ENCODE results near the gene UTF1.

The UTF1 gene

GRCh38 chr10:133196936-133197758, 32.9 kb upstream of the UTF1 start:
- no peak for DNase-seq

DNA sequence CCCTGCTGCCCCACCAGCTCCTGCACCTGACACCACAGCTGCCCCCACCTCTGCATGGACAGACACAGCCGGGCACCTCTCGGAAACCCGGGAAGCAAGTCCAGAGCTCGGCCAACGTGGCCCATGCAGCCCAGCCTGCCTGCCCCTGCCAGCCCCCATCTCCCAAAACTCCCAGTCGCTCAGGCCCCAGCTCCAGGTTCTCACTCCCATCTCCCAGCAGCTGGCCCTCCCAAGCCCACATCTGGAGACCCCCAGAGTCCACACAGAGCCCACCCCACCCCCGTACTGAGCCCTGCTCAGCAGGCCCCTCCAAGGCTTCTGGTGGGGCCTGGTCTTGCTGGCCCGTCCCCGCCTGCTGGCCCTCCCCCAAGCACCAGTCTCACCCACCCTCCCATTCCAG, 32.2 kb upstream of the UTF1 start:
- no peak for DNase-seq

GRCh38 chr10:133198206-133198605, 31.8 kb upstream of the UTF1 start:
- DNase-seq, result no peak

- no peak for DNase-seq
Observed at GRCh38 chr10:133198621-133199487, 31.2 kb upstream of the UTF1 start.

- DNase-seq, result no peak
Observed at GRCh38 chr10:133199488-133199885, 30.5 kb upstream of the UTF1 start.

DNA sequence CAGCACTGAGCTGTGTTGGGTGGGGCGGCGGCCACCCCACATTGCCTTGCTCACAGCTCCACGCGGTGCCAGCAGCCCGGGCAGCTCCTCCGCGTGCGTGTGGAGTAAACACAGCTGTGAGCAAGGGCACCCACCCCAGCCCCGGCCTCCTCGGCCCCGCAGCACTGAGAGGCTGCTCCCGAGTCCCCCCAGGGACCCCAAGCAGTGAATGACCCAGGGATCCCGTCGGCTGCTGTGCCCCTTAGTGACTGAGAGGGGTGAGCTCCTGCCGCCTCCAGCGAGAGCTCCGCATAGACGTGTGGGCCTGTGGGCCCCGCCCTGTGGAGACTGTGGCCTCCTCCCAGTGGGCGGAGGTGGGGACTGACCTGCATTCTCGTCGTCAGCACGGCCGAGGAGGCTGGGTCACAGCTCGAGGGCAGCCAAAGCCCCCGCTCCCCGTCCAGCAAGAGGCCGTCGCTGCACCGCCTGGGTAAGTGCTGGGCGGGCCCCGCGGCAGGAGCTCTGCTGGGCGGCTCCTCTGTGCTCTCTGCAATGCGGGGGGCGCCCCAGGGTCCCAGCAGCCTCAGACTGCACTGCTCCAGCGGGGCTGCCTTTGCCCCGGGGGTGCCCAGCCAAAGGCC, 29.9 kb upstream of the UTF1 start:
- no peak for DNase-seq

DNA sequence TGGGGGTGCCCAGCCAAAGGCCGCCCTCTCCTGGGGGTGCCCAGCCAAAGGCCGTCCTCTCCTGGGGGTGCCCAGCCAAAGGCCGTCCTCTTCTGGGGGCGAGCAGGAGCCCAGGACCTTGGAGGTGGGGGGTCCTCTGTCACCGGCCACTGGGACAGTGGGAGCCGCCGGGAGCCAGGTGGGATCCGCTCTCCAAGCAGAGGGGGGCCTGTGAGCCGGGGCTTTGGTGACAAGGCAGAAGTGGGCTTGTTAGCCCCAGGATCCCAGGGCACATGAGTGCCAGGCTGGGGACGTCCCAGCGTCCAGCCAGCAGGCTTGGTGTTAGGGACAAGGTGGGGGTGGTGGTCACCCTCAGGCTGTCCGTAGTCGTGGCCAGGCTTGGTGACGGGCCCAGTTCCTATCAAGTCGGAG, 29.4 kb upstream of the UTF1 start:
- no peak for DNase-seq

GRCh38 chr10:133201151-133201947, 28.7 kb upstream of the UTF1 start:
- no peak for DNase-seq

DNA sequence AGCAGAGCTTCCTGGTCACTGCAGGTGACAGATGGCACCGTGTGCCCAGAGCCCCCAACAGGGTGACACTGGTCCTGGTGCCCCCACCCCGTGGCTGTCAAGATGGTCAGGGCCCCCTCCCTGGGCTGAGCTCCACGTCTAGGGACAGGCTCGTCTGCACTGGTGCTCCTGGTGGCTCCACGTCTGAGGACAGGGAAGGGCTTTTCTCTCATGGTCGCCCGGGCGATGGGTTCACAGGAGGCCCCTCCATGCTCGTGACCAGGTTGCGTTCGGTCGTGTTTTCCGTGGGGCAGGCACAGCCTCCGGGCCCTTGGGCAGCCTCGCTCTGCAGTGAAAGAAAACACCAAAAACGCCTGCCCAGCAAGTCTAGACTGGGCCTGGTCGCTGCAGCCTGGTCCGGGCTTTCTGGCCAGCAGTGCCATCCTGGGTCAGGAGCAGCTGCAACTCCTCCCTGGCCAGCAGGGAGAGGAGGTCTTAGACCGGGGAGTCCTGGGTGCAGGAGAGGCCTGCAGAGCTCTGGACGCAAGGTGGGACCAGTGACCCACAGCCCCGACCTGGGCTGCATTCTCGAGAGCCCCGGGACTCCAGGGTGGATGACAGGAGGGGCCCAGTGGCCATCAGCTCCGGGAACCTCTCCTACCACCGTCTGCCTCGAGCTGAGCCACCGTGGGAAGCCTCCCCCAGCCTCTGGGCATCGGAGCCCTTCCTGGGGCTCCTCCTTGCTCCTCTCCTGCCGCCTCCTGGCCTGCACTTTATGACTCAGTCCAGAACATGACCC, 27.9 kb upstream of the UTF1 start:
- no peak for DNase-seq

DNA sequence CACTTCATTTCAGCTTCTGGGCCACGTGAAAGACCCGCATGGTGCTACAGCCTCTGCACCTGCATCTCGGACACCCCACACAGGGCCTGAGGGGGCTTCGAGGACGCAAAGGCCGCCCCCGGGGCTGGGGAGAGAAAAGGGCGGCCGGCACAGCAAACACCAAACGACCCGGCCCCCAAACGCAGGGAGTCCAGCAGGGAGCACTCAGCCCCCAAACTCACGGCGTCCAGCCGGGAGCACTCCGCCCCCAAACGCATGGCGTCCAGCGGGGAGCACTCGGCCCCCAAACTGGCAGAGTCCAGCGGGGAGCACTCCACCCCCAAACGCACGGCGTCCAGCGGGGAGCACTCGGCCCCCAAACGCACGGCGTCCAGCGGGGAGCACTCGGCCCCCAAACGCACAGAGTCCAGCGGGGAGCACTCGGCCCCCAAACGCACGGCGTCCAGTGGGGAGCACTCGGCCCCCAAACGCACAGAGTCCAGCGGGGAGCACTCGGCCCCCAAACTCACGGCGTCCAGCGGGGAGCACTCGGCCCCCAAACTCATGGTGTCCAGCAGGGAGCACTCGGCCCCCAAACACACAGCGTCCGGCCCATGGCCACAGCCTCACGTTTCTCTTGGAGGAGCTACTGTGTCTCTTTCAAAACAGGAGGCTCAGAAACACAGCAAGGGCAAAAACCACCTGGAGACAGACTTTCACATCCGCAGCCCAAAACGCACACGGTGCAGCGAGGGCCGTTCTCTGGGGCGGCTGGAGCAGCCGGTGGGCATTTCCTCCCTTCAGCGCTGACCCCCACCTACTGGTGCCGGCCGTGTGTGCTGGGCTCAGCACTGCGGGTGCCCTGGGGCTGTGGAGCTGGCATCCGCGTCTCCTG, 27.0 kb upstream of the UTF1 start:
- DNase-seq, result no peak

DNA sequence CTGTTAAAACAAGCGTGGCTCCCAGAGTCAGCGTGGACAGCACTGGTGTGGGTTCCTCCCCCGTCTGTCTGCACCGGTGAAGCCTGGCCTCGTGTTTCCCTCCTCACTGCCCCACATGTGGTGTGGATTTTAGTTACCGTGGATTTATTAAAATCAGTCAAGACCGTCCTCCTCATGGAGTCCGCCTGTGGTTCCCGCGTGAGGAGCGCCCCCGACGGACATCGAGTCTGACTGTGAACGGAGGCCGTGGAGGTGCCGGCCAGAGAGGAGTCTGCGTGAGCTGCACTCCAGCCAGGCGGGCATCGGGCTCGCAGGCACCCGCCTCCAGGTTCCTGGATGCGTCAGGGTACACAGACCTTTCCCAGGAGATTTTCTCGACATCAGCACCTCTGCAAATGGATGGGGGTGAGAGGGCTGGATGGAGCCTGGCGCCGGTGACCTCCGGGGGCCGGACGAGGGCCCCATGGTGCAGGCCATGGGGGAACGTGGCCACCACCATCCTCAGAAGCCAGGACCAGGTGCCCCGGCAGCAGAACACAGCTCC, 26.3 kb upstream of the UTF1 start:
- no peak for DNase-seq

DNA sequence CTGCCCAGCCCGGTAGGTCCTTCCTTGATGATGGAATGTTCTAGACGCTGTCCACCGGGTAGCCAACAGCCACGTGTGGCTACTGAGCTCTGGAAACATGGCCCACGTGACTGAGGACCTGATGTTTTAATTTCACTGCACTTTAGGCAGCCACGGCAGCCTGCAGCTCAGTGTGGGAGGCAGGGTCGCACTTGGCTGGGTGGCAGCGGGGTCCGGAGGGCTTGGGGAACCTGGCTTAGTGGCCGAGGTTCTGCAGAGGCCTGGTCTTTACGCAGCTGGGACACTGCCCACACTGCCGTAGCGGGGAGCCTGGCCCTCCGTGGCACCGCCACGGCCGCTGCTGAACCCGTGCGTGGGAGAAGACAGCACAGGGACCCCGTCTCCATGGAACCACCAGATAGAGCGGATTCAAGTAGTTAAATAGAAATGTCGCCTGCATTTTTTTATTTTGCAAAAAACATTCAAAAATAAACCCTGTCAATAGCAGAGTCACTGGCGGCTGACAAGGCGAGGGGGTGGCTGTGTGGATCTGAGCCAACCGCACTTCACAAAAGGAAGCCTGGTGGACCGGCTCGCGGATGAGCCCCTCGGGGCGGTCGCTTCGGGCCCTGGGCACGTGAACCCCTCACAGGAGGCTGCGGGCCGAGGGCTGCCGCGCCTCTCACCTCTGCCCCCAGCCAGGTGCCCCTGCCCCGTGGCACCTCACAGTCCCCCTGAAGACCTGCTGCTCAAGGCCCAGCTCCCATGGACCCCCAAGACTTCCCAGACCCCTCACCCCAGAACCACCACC, 25.6 kb upstream of the UTF1 start:
- no peak for DNase-seq

DNA sequence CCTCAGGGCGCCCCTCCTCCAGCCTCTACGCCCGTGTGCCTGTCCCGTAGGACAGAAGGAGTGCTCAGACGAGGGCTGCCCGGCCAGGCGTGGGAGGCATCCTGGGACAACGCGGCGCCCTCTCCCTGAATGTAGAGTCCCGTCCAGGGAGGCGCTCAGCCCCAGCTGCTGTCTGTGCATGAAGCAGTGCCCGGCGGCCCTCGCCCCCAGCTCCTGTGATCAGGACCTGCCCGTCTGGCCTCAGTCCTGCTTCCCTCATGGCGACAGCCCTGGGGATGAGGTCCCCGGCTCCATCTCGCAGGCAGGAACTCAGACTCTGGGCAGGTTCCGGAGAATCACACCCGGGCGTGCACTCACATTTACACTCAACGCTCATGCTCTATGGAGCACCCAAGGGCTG, 24.9 kb upstream of the UTF1 start:
- no peak for DNase-seq

- DNase-seq, result no peak
Observed at GRCh38 chr10:133206356-133207040, 23.5 kb upstream of the UTF1 start.

- DNase-seq, result no peak
Observed at GRCh38 chr10:133207041-133207600, 22.9 kb upstream of the UTF1 start.

GRCh38 chr10:133207627-133208026, 22.4 kb upstream of the UTF1 start:
- no peak for DNase-seq

DNA sequence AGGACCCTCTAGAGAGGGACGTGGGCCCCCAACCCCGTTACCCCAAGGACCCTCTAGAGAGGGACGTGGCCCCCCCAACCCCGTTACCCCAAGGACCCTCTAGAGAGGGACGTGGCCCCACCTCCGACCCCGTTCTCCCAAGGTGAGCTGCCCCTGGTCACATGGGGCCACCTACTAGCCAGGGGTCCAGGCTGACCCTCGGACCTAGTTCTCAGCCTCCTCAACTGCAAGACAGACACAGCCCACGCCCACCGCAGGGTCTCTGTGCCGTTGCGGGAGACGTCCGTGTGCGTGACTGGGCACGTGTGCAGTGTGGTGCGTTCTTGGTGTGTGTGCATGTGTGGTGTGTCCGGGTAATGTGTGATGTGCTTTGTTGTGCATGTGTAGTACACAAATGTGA, 21.6 kb upstream of the UTF1 start:
- no peak for DNase-seq

DNA sequence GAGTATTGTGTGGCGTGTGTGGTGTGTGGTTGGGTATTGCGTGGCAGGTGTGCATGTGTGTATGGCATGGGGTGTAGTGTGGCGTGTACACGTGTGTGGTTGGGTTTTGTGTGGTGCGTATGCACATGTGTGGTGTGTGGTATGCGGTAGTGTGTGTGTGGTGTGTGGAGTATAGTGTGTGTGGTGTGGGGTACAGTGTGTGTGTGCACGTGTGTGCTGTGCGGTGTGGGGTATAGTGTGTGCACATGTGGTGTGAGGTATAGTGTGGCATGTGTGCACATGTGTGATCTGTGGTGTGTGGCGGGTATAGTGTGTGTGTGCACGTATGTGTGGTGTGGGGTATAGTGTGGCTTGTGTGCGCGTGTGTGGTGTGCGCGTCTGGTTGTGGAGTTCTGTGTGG, 20.9 kb upstream of the UTF1 start:
- no peak for DNase-seq

DNA sequence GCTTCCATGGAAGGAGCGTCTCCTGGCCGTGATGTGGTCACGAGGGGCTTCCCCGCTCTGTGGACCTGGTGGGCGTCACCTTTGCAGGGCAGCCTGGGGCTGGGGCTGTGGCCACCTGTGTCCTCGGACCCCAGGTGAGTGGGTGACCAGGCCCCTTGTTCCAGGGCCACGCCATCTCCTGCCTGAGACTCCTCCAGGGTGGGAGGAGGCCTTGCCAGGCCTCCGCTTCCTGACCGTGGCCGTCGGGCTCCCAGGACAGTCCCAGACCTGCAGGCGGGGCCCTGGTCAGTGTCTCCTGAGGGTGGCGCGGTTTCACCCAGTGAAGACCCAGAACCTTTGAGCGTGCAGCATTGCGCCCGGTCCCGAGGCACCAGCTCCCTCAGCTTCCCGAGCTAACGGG, 20.4 kb upstream of the UTF1 start:
- DNase-seq, result no peak
